ENCODE data around the gene RSPO1.
"Not testable (repeated sequence)": the region's sequence is repeated elsewhere in the genome, so short reads cannot be mapped to it uniquely, and the experiment has no call there.

The RSPO1 gene

DNA sequence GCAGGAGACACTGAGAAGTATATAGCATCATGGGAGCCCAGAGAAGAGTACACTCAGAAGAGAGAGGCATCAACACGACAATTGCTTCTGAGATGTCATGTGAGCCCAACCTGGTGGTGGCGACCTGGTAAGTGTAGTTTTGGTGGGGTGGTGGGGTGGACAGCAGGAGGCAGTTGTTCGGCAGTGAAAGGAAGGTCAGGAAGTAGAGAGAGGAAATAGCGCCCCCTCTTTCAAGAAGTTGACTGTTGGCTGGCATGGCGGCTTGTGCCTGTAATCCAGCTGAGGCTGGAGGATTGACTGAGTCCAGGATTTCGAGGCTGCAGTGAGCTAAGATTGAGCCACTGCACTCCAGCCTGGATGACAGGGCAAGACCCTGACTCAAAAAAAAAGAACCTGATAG lies 12.6 kb downstream of the RSPO1 start:
- no peak overlapping the region for H3K4me3 ChIP-seq (ENCODE audit: low read depth, low read length)

DNA sequence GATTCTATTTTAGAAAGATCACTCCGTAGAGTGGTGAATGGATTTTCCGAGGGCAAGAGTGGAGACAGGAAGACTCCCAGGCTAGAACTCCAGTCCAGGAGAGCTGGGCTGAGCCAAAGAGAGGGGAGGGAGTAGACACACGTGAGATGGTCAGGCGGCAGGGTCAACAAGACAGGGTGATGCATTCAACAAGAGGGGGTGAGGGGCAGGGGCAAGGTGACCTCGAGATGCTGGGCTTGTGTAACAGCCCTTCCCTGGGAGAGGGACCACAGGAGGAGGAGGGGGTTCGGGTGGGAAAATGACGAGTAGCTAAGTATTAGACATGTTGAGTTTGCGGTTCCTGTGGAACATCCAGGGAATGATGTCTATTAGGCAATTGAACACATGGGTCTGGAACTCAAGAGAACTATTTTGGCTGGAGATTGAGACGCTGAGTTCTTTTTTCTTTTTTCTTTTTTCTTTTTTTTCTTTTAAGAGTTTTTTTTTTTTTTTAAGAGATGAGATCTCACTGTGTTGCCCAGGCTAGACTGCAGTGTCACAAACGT lies 13.3 kb downstream of the RSPO1 start:
- H3K4me3 ChIP-seq (ENCODE audit: low read depth, low read length), result no peak overlapping the region

DNA sequence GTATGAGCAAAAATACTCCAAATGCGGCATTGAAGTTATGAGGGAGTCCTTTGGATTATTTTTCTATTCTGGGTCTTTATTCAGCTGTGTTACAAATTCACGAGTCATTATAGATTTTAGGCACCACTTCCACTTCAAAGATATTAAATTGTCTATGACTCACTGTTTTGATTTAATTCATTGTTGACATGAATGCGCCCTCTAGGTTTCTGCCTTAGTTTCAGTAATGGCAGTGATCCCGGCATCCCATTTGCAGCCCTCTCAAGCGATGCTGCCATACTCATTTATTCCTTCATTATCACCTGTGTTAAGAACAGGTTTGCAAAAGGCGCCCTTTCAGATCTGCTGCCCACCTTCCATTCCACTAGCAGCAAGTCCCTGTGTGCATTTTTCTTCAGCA lies 14.0 kb downstream of the RSPO1 start:
- H3K4me3 ChIP-seq (ENCODE audit: low read depth, low read length), result no peak overlapping the region

DNA sequence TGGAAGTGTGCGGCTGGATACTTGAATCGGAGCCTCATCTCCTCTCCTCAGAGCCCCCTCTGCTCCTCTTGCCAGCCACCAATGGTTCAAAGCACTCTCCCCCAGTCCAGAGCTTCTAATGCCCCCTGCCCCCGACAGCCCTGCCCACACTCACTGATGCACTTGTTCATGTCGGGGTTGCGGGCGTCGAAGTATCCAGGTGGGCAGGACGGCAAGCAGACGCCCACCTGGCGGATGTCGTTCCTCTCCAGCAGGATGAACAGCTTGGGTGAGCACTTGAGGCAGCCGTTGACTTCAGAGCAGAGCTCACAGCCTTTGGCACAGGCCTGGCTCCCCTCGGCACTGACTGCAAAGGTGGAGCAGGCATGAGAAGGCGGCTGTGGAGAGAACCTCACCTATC lies 18.4 kb downstream of the RSPO1 start:
- H3K4me3 ChIP-seq (ENCODE audit: low read depth, low read length), result no peak overlapping the region

DNA sequence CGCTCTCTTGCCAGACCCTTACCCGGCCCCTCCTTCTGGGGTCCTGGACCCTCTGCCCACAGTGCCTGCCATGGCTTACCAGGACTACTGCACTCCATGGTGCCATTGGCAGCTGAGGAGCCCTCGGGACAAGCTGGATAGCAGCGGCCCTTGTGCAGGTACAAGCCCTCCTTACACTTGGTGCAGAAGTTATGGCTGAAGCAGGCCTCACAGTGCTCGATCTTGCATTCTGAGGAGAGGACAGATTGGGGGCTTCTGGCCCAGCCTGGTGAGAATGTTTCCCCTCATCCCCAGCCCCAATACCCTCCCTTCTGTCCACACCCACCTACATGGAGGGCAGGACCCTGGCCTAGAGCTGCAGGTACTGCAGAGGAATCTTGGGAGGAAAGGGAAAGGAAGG lies 20.6 kb downstream of the RSPO1 start:
- H3K4me3 ChIP-seq (ENCODE audit: low read depth, low read length), result no peak overlapping the region

DNA sequence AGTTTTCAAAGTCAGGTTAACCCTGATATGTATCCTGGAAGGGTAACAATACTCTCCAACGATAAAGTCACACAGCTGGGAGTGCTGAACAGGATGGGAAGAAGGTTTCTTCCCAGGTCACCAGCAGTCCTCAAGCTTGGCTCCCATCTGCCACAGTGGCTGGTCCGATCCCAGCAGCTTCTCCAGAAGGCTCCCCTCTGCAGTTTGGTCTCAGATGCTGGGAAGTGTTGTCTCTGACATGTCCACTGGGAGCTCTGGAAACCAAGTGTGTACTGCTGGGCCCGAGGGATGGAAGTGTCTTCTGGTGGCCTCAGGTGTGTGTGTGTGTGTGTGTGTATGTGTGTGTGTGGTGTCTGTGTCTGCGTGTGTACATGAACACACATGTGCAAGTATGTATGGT lies 22.5 kb downstream of the RSPO1 start:
- no peak overlapping the region for H3K4me3 ChIP-seq (ENCODE audit: low read depth, low read length)

DNA sequence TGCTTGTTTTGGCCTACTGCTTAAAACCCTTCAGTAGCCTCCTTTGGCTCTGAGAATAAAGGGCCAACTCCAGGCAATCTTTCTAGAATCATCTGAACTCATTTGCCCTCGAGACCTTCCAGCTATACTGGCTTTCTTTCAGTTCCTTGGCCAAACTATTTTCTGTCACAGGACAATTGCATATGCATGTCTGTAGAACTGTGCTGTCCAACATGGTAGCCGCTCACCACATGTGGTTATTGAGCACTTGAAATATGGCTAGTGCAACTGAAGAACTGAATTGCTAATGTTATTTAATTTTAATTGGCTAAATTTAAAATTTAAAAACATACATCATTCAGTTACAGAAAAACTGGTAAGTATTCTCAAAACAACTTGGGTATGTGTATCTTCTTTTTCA lies 24.7 kb downstream of the RSPO1 start:
- H3K4me3 ChIP-seq (ENCODE audit: low read depth, low read length), result no peak overlapping the region

DNA sequence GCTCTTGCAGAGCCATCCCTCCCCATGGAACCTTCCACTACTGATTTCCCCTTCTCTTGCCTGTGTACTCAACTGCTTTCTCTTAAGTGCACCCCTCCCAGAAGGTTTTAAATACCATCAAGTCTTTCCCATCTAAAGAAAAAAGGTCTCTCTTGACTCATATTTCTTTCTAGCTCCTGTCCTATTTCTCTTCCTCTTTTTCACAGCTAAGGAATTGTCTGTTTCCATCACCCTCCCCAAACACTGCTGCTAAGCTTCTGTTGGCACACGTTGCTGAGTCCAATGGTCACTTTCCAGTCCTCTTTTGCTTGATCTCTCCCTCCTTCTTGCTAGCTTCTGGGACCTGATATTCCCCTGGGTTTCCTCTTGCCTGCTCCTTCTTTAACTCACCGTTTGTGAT lies 25.7 kb downstream of the RSPO1 start:
- no peak overlapping the region for H3K4me3 ChIP-seq (ENCODE audit: low read depth, low read length)

DNA sequence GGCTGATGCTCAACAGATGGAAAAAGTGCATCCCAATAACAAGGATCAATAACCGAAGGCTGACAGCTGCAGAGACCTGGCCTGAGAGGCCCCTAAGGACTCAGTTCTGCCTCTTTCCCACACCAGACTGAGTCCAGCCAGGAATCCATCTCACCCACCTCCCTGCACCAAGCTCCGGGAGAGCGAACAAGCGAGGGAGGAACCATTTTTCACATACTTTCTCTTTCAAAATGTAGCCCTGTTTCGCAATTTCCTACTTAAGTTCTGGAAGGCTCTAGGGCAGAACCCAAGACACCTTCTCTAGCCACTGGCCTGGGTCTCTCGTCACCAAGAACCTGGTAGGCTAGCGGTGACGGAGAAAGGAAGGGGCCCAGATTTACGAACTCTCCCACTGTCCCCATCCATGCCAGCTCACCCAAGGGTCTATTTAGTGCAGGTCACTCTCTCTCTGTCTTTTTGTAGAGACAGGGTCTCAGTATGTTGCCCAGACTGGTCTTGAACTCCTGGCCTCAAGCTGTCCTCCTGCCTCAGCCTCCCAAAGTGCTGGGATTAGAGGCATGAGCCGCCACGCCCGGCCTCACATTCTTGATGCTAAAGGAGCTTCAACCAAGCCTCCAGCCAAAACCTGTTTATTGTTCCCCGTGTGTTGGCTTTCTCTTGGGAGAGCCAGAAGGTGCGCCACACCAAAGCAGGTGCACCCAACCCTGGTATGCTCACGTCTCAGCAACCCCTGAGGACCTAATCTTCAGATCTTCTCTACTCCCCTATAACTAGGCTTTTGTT lies 28.0 kb downstream of the RSPO1 start:
- no peak overlapping the region for H3K4me3 ChIP-seq (ENCODE audit: low read depth, low read length)

DNA sequence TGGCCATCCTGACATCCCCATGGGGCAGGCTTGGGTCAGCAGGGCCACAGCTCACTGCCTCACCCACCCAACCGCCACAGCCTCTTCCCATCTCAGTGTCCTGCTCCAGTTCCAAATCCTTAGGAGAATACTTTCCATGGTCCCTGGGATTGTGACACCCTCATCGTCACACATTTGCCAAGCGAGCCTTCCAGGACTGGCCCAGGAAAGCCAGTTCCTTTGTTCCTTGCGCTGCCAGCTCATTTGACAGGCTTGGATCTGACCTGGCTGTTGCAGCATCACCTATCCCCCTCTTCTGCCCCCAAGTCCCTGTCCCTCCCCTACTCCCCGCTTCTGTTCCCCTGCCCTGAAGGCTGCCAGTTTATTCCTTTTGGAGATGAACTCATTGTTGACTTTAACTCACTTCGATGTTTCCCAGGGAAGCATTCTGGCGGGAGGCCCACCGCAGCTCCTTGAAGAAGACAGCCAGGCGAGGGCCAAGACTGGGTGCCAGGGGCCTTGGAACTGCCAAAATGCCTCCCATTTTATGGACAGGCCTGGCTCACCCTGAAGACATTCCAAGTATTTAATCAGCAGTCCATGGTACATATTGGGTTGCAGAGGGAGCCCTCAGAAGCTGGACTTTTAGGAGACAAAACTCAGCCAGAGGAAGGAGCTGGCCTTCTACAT lies 28.8 kb downstream of the RSPO1 start:
- H3K4me3 ChIP-seq (ENCODE audit: low read depth, low read length), result no peak overlapping the region

DNA sequence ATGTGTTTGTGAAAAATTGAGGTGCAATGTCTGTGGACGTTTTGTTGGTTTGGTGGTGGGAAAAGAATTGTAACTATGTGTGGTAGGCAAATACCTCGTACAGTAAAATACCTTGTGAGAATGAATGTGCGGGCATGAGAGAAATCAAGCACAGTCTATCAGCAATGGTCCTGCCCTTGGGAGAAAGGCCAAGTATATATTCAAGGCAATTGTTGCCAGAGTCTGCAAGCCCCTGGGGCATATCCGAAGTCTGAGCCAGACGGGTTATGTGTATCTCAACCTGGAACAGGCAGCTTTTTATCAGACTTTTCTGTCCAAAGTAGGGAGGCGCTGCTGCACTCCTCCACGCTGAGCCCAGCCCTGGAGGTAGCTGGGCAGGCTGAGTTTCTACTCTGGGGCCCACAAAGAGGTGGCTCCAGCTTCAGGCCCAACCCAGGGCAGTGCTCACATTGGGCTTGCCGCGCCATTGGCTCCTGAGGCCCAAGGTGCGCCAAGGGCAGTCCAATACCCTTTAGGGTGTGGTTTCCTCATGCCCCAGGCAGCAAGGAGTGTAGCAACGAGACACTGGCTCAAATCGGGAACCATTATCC lies 29.5 kb downstream of the RSPO1 start:
- H3K4me3 ChIP-seq (ENCODE audit: low read depth, low read length), result no peak overlapping the region

DNA sequence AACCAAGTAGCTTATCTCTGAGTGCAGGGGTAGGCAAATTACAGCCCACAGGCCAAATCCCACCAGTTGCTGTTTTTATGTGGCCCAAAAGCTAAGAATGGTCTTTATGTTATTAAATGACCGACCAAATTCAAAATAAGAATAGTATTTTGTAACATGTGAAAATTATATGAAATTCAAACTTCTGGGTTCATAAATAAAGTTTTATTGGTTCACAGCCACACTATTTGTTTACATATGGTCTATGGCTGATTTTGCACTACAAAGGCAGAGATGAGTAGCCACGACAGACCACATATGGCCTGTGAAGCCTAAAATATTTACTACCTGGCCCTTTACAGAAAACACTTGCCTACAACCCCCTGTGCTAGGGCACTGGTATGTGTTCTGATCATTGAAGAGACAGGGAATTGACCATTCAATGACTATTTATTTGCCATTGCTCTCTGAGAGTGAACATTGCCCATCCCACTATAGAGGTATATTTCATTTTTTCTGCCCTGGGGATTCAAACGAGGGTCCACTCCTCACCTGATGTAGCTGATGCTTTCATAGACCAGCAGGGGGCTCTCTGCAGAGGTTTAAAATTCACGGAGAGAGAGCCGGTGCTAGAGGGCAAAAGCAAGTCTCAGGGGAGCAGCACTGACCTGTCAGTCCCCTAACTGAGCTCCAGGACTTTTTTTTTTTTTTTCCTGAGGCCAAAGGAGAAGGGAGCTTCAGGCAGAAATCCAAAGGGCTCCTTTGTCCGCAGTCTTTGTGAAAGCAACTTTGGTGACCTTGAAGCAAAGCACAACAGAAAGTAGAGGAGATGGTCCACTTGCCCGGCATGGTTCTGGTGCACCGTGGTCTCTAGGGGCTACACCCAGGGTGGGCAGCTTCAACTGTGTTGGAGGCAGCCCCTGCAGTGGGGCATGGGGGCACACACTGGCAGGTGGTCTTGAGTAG lies 31.7 kb downstream of the RSPO1 start:
- no peak overlapping the region for H3K4me3 ChIP-seq (ENCODE audit: low read depth, low read length)

DNA sequence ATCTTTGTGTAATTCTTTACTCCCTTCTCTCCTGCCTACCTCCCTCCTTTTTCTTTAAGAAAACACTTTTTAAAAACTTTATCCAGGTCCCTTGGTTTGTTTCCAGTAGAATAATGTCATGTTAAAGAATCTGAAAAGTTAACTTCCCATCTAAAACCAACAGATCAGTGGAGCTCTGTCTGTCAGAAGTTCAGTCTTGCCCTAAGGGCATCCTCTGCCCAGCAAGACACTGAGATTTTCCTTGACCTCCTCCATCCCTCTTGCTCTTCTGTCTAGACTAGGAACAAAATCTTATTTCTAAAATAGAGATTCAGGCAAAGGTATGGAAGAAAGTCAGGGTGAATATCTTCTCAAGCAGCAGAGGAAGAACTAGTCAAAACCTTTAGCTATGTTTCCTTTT lies 33.3 kb downstream of the RSPO1 start:
- H3K4me3 ChIP-seq (ENCODE audit: low read depth, low read length), result no peak overlapping the region

DNA sequence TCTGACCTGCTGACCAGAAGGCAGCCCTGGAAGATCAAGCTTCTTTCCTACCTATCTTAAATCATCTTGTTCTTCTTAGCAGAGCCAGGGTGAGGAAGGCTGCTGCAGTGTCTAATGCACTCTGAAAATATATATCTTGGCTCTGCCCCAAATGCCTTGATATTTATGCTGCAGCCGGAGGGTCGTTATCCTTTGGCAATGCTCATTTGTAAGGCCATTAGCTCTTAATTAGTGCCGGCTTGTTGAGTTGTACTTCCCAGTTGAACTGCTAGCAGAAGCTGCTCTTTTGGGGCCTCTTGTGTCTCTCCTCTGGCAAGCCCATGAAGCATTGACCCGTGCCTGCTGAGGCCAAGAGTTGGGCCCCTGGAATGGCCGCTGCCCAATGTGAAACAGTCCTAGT lies 34.8 kb downstream of the RSPO1 start:
- H3K4me3 ChIP-seq (ENCODE audit: low read depth, low read length), result no peak overlapping the region

DNA sequence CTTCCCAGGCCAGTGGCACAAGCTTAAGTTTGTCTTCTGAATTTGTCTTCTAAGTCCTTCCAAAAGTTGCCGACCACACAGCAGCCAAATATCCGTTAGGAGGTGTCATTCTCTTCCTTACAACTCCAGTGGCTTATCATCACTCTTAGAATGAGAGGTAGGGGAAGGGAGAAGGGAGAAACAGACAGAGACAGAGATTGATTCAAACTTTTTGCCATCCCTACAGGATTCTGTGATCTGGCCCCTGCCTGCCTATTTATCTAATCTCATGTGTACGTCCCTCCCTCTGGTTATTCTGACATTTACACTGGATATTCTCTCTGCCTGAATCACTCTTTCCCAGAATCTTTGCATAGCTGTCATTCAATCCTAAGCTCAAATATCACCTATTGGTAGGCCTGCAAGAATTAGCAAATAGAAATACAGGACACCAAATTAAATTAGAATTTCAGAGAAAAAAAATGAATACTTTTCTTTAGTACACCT lies 38.5 kb downstream of the RSPO1 start:
- H3K4me3 ChIP-seq (ENCODE audit: low read depth, low read length), result peak overlapping the region; percentile 31

DNA sequence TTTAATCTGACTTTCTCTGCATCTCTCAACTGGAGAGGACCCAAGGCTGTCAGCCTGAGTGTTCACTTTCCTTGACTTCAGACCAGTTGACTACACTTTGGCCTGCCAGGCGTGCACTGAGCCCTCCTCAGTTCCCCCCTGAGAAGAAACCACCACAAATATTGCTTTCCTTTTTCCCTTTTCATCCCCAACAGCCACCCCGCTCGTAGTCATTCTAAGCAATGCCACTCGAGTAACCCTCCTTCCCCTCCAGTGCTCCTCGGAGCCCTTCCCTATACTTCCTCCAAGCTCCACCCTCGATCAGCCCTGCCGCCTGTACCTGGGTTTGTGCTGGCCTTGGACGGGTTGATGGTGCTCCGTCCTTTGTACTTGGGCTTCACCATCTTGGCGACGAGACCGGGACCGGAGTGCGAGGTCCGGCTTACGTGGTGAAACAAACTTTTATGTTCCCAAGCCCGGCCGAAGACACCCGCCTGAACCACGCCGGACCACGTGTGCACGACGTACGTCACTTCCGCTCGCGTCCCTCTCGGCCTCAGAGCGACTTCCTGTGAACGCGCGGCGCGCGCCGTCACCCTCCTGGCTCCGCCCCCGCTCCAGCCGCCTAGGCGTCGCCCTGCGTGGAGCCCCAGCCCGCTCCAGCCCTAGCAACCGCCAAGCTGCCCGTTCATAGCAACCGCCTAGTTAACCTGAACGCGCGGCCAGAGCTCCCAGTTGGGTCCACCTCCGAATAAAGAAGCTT lies 39.1 kb downstream of the RSPO1 start, which contains the start of gene GNL2:
GNL2 (minus strand) TSS at position 498 of the 742 bp plus-strand sequence; CDS start at position 383, 115 bp downstream.
- H3K4me3 ChIP-seq (ENCODE audit: low read depth, low read length), result peak within 1 kb of the TSS; percentile 99

DNA sequence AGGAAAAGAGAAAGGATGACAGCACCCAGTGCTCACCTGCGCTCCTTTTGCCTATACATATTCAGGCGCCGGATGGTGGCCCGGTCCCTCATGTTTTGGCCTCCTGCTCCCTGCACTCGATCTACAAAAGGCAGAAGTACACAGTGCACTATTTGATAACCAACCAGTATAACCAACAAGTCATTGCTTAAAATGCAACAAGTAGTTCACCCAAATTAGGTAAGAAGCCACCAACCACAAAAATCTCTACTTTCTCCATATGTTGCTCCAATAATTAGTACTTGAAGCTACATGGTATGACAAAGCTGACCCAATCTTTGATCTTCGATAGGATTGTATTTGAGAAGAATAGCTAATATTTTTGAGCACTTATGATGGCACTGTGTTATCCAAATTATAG lies 41.0 kb downstream of the RSPO1 start:
- no peak overlapping the region for H3K4me3 ChIP-seq (ENCODE audit: low read depth, low read length)

DNA sequence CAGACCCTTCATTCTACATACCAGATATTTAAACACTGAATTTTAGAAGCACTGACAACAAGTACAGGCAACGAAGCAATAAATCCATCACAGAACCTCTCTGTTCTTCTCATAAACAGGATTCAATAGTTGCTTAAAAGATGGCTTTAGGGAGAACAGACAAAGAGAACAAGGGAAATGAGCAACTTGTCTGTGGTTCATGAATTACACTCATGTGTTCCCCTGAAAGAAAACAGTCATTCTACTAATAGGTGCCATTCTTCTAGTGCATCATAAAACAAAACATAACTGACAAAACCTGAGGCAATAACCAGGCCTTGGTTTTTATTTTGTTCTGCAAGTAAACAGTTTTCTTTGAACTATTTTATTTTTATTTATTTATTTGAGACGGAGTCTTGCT lies 45.8 kb downstream of the RSPO1 start:
- H3K4me3 ChIP-seq (ENCODE audit: low read depth, low read length), result no peak overlapping the region

DNA sequence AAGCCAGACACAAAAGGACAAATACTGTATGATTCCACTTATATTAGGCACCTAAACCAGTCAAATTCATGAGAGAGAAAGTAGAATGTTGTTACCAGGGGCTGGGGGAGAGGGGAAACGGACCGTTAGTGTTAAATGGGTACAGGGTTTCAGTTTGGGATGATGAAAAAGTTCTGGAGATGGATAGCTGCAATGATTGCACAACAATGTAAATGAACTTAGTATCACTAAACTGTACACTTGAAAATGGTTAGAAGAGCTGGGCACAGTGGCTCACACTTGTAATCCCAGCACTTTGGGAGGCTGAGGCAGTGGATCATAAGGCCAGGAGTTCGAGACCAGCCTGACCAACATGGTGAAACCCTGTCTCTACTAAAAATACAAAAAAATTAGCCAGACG lies 50.1 kb downstream of the RSPO1 start:
- not testable (repeated sequence) for H3K4me3 ChIP-seq (ENCODE audit: low read depth, low read length)

DNA sequence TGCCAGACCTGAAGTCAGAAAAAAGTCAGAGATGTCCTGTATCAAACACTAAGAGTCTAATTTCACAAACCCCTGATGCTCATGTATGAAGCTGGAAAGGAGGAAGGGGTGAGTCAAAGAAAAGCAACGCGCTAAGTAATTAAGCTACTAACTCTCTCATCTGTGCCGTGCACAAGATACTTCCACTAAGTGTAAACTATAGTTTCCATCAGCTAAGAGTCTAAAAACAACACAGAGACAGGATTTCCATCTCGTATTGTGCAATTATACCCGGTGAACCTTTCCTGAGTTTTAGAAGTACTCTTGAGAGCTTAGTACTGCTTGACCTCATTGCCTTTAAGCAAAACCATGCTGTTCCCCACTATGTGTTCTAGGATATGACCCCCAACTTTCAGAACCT lies 59.0 kb downstream of the RSPO1 start:
- H3K4me3 ChIP-seq (ENCODE audit: low read depth, low read length), result no peak overlapping the region

All from iPS-11a (cell line).